Kidney (tissue), 14 donors: ENCODE results near the gene DNAH17. TPM values are rescaled to one million over a fixed set of nuclear protein-coding genes. Genes with fewer than 3 reads are reported as not detected.

Source experiments
- DNase-seq, 5 donors: peaks; one replicate each; pipeline ENCODE4 v3.0.0-alpha.2; 2013 to 2020
- FAIRE-seq: peaks from 2 replicates; lab custom pipeline; 2012; peaks lifted over from hg19 to GRCh38; lab: Jason Lieb, UNC
- H3K27ac ChIP-seq, 2 donors: one replicate each; pipeline ENCODE4 v1.7.0; 2013; ENCODE audit warnings: low read depth in 2 of 2, low read length in 2 of 2, inconsistent platforms in 1 of 2
- H3K27me3 ChIP-seq: one replicate; pipeline ENCODE4 v1.7.1; 2013; ENCODE audit warnings: low read length, inconsistent platforms; ENCODE audit not compliant: control insufficient read depth, insufficient read depth
- H3K36me3 ChIP-seq, 3 donors: one replicate each; pipeline versions ENCODE4 v1.7.0 to v1.7.1; 2013; ENCODE audit warnings: low read length in 3 of 3, control low read depth in 1 of 3, inconsistent platforms in 1 of 3; ENCODE audit not compliant: insufficient read depth in 3 of 3, control insufficient read depth in 2 of 3
- H3K4me1 ChIP-seq, 3 donors: one replicate each; pipeline versions ENCODE4 v1.7.0 to v1.7.1; 2013; ENCODE audit warnings: low read length in 3 of 3, inconsistent platforms in 1 of 3, low read depth in 1 of 3; ENCODE audit not compliant: control insufficient read depth in 2 of 3, insufficient read depth in 2 of 3
- H3K4me3 ChIP-seq, 3 donors: one replicate each; pipeline versions ENCODE4 v1.7.0 to v1.8.1; 2013; ENCODE audit warnings: low read length in 3 of 3, control low read depth in 1 of 3, inconsistent platforms in 1 of 3
- H3K9ac ChIP-seq, 3 donors: one replicate each; pipeline versions ENCODE4 v1.7.0 to v1.7.1; 2013; ENCODE audit warnings: low read length in 3 of 3, control low read depth in 1 of 3, inconsistent platforms in 1 of 3
- H3K9me3 ChIP-seq, 3 donors: one replicate each; pipeline versions ENCODE4 v1.7.0 to v1.7.1; 2013; ENCODE audit warnings: low read length in 3 of 3, control low read depth in 1 of 3, inconsistent platforms in 1 of 3; ENCODE audit not compliant: control insufficient read depth in 2 of 3, insufficient read depth in 1 of 3
- CTCF ChIP-seq: IDR thresholded peaks from 3 replicates; pipeline ENCODE4 v1.5.1; 2012; ENCODE audit warnings: mild to moderate bottlenecking, moderate library complexity, borderline replicate concordance; ENCODE audit not compliant: insufficient read depth; ENCODE audit errors: extremely low read depth
- intact Hi-C: fragments of 100-400 bp; cut with DNase I; formaldehyde crosslinking; loops from one replicate; pipeline ENCODE4 v1.11.1; 2022
- polyA plus RNA-seq: library from polyadenylated mRNA; stranded (reverse); fragments of 350-450 nt; fragmentation: Illumina TruSeq; extraction: RNeasy Lipid Tissue Mini Kit (QIAGEN cat#74804); gene quantifications from one replicate; pipeline ENCODE4 v1.2.3, GENCODE V29; 2014; ENCODE audit warnings: low read depth, low replicate concordance; ENCODE audit not compliant: insufficient read depth
- total RNA-seq: library from RNA; stranded (reverse); fragmentation: NEBNext Ultra II Directional; extraction: Animal tissue kit (Norgen Biotek cat#: 25700); gene quantifications from one replicate; pipeline ENCODE4 v1.2.1, GENCODE V29; 2021
- donor health status: control.
- donor health status: control.
- donor health status: control.
- donor health status: control.
- donor health status: control.
- donor health status: DM: yes; HTN: yes; CAD: no.
- donor health status: Normal renal cell carcinoma (clear cell type).

The DNAH17 gene
- total and polyA plus RNA-seq, 2 donors from 2014 or later = 0.09 to 0.17 TPM

DNA sequence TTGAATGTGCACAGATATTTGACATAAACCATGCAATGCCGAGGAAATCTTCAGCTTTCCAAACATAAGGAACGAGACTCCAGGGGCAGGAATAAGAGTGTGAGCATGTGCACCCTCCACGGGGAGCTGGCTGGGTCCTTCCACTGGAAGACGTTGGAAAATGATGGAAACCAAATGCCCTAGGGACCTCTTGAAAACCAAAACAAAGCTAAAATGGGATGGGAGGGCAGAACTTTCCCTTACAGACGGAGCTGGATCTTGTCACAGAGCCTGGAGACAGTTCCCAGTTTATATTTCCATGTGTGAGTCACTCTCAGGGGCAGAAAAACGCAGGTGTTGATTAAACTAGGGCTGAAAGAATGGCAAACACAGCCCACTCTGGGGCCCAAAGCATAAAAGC is 34.4 kb upstream of the DNAH17 start:
- no peak for DNase-seq
- no peaks in the 10 kb centered on the region for H3K27me3 ChIP-seq
- no peak for FAIRE-seq
- no peaks in the 10 kb centered on the region for H3K4me1 ChIP-seq
- H3K27ac ChIP-seq = no peak overlapping the region
- no peaks in the 10 kb centered on the region for H3K9me3 ChIP-seq
- intact Hi-C loops = no loop called here
- no peak overlapping the region for H3K9ac ChIP-seq
- H3K36me3 ChIP-seq = no peaks in the 10 kb centered on the region
- no peak for TF ChIP-seq CTCF
- no peak overlapping the region for H3K4me3 ChIP-seq

DNA sequence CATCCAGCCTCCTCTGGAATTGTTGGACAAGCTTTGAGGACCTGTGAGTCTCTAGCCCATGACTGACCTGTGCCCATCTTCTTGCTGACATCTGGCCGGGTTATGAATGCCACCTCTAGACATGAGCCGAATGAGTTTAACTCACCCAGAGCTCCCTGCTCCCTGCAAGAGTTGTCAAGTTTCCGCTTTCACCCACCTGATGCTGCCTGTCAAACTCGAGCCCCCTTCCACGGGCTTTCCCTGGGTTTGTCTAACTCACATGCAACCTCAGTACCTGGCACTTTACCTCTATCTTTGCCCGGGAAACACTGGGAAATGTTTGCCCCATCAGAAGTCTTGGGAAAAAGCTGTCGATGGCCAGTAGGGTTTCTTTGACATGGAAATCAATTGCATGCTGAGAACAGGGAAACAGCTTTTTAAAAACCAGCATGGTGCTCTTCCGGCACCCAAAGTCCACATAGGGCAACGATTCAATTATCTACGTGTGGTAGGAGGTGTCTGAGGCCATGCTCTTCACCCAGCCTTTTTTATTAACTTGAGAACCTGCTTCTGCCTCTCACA is 33.8 kb upstream of the DNAH17 start:
- no peak overlapping the region for H3K4me3 ChIP-seq
- FAIRE-seq (no peak), DNase-seq (peak in 1 of 5 donors; percentile 19)
- H3K27me3 ChIP-seq = no peaks in the 10 kb centered on the region
- H3K27ac ChIP-seq = no peak overlapping the region
- H3K36me3 ChIP-seq = no peaks in the 10 kb centered on the region
- no peaks in the 10 kb centered on the region for H3K9me3 ChIP-seq
- intact Hi-C loops = no loop called here
- no peak overlapping the region for H3K9ac ChIP-seq
- no peak for TF ChIP-seq CTCF
- H3K4me1 ChIP-seq = no peaks in the 10 kb centered on the region

DNA sequence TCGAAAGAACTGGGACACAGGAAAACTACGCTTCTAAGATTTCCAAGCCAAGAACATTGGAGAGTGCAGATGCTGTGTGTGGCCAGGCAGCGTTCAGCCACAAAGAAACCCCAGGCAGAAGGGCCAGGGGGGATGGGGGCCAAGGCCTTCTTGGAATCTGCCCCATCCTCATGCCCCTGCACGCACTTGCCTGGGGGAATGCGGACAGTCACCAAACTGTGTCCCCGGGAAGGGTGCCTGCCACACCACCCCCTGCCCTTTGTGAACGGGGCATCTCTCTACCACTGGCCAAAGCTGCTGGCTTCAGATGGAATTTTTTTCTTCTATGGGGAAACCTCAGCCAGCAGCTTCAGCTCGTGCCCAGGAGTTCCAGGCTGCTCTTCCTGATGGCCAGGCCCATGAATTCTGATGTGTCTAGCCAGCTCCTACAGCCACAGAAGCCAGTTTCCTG is 32.0 kb upstream of the DNAH17 start:
- H3K36me3 ChIP-seq = no peaks in the 10 kb centered on the region
- no peak overlapping the region for H3K9ac ChIP-seq
- H3K9me3 ChIP-seq = no peaks in the 10 kb centered on the region
- no peak overlapping the region for H3K4me3 ChIP-seq
- FAIRE-seq (no peak), DNase-seq (peak in 1 of 5 donors; percentile 33)
- intact Hi-C loops = no loop called here
- no peaks in the 10 kb centered on the region for H3K27me3 ChIP-seq
- TF ChIP-seq CTCF = no peak
- H3K4me1 ChIP-seq = no peaks in the 10 kb centered on the region
- H3K27ac ChIP-seq = no peak overlapping the region

DNA sequence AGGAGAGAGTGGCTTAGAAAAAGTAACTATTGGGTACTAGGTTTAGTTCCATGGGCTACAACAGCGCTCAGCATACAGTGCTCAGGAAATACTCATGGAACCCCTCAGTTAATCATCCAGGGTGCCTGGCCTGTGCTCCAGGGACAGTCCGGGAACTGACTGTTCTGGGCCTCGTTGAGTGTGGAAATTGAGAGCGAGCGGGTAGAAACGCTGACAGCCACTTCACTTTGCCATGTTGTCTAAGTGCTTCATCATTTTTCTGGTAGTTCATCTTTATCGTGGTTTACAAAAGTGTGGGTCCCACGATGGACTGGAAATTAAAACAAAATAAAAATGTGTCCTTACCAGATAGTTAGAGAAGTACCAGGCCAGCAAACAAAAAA is 31.6 kb upstream of the DNAH17 start:
- no peak overlapping the region for H3K27ac ChIP-seq
- FAIRE-seq (no peak), DNase-seq (peak in 1 of 5 donors; percentile 7)
- no peaks in the 10 kb centered on the region for H3K4me1 ChIP-seq
- no peak overlapping the region for H3K4me3 ChIP-seq
- no peak overlapping the region for H3K9ac ChIP-seq
- H3K27me3 ChIP-seq = no peaks in the 10 kb centered on the region
- no peak for TF ChIP-seq CTCF
- H3K9me3 ChIP-seq = no peaks in the 10 kb centered on the region
- H3K36me3 ChIP-seq = no peaks in the 10 kb centered on the region
- intact Hi-C loops = no loop called here
